Measurements from ENCODE around the gene UNC5CL. TPM values are rescaled to one million over a fixed set of nuclear protein-coding genes. Genes with fewer than 3 reads are reported as not detected.
"Not testable (repeated sequence)": the region's sequence is repeated elsewhere in the genome, so short reads cannot be mapped to it uniquely, and the experiment has no call there.

Gene UNC5CL
- total RNA-seq, 1 experiment from 2014 or later: 0.41 TPM

DNA sequence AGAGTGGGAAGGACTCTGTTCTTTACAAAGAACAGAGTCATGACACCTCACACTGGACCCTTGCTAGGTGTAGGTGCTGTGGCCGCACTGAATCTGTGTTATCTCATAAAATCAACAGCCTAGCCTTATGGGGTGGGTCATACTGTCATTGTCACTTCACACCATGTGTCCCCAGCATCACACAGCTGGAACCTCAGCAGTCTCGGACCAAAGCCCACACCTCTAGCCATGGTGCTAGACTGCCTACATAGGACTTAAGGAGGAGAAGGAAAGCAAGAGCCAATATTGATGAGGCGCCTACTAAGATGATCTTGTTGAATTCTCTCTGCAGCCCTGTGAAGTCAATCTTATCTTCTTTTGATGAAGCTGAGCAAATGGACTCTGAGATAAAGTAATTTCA lies 31.0 kb downstream of the UNC5CL start:
- TF ChIP-seq, protein P1, sequence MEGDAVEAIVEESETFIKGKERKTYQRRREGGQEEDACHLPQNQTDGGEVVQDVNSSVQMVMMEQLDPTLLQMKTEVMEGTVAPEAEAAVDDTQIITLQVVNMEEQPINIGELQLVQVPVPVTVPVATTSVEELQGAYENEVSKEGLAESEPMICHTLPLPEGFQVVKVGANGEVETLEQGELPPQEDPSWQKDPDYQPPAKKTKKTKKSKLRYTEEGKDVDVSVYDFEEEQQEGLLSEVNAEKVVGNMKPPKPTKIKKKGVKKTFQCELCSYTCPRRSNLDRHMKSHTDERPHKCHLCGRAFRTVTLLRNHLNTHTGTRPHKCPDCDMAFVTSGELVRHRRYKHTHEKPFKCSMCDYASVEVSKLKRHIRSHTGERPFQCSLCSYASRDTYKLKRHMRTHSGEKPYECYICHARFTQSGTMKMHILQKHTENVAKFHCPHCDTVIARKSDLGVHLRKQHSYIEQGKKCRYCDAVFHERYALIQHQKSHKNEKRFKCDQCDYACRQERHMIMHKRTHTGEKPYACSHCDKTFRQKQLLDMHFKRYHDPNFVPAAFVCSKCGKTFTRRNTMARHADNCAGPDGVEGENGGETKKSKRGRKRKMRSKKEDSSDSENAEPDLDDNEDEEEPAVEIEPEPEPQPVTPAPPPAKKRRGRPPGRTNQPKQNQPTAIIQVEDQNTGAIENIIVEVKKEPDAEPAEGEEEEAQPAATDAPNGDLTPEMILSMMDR (conservative IDR thresholded peaks at IDR 0.05; ENCODE audit: low read depth, low read length): no peak
- TF ChIP-seq EZH2 (IDR thresholded peaks at IDR 0.05; ENCODE audit: borderline replicate concordance, low read depth, low read length, poor library complexity, severe bottlenecking): no peak
- Histone ChIP-seq H3K27me3 (replicated peaks; ENCODE audit: insufficient read depth, low read depth, low read length, poor library complexity) (peaks cover 6% of the 10 kb centered on the region), H3K4me3 (ENCODE audit: low read depth, low read length, poor library complexity, severe bottlenecking) (no peak overlapping the region), H3K27ac (ENCODE audit: low read depth, low read length, poor library complexity, severe bottlenecking) (no peak overlapping the region), H3K9me3 (ENCODE audit: low read depth, low read length, poor library complexity, severe bottlenecking) (no peaks in the 10 kb centered on the region), H3K4me1 (ENCODE audit: insufficient read depth, low read length, poor library complexity, severe bottlenecking) (no peaks in the 10 kb centered on the region), H3K36me3 (ENCODE audit: insufficient read depth, low read length, poor library complexity, severe bottlenecking) (no peaks in the 10 kb centered on the region)
- no TSS peak for BruUV-seq (replicated peaks)
- ChIA-PET POLR2A (ENCODE audit: low non-redundant PET) (interaction anchor here (1.0 kb wide), 1 partner anchor 9 kb away, joined by 3 read pairs; no protein-coding TSS in a partner anchor), CTCF (no interaction called here)
- DNase-seq (ENCODE audit: low spot score): no peak
- intact Hi-C loops (cut with micrococcal nuclease; ENCODE audit: unreplicated experiment): loop anchor here (5.0 to 10.0 kb wide), 2 partner anchors 59 to 307 kb away; no protein-coding TSS in a partner anchor

DNA sequence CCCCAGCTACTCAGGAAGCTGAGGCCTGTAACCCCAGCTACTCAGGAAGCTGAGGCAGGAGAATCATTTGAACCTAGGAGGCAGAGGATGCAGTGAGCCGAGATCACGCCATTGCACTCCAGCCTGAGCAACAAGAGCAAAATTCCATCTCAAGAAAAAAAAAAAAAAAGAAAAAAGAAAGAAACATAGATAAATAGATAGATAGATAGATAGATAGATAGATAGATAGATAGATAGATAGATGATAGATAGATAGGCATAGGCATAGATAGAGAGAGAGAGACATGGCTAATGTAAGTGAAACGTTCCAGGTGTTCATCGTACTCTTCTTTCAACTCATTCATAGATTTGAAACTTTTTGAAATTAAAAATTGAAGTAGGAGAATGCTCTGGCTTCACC lies 32.0 kb downstream of the UNC5CL start:
- BruUV-seq (replicated peaks); H3K9me3 ChIP-seq (ENCODE audit: low read depth, low read length, poor library complexity, severe bottlenecking); POLR2A ChIA-PET (ENCODE audit: low non-redundant PET); DNase-seq (ENCODE audit: low spot score); H3K4me3 ChIP-seq (ENCODE audit: low read depth, low read length, poor library complexity, severe bottlenecking); H3K27me3 ChIP-seq (replicated peaks; ENCODE audit: insufficient read depth, low read depth, low read length, poor library complexity); CTCF ChIA-PET; H3K4me1 ChIP-seq (ENCODE audit: insufficient read depth, low read length, poor library complexity, severe bottlenecking); H3K36me3 ChIP-seq (ENCODE audit: insufficient read depth, low read length, poor library complexity, severe bottlenecking); H3K27ac ChIP-seq (ENCODE audit: low read depth, low read length, poor library complexity, severe bottlenecking): not testable (repeated sequence)
- intact Hi-C loops (cut with micrococcal nuclease; ENCODE audit: unreplicated experiment): loop anchor here (5.0 to 10.0 kb wide), 2 partner anchors 60 to 308 kb away; no protein-coding TSS in a partner anchor

DNA sequence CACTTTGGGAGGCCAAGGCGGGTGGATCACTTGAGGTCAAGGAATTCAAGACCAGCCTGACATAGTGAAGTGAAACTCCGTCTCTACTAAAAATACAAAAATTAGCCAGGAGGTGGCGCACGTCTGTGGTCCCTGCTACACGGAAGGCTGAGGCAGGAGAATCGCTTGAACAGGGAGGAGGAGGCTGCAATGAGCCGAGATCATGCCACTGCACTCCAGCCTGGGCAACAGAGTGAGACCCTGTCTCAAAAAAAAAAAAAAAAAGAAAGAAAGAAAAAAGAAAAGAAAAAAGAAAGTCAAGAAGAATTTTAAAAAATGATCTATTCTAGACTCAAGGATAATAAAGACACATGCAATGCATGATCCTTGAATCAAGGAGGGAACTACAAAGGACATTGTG lies 32.8 kb downstream of the UNC5CL start:
- peak; percentile 64 for DNase-seq (ENCODE audit: low spot score)
- H3K27me3 ChIP-seq (replicated peaks; ENCODE audit: insufficient read depth, low read depth, low read length, poor library complexity); H3K9me3 ChIP-seq (ENCODE audit: low read depth, low read length, poor library complexity, severe bottlenecking); CTCF ChIA-PET; H3K4me1 ChIP-seq (ENCODE audit: insufficient read depth, low read length, poor library complexity, severe bottlenecking); H3K4me3 ChIP-seq (ENCODE audit: low read depth, low read length, poor library complexity, severe bottlenecking); H3K36me3 ChIP-seq (ENCODE audit: insufficient read depth, low read length, poor library complexity, severe bottlenecking); H3K27ac ChIP-seq (ENCODE audit: low read depth, low read length, poor library complexity, severe bottlenecking); POLR2A ChIA-PET (ENCODE audit: low non-redundant PET); BruUV-seq (replicated peaks): not testable (repeated sequence)
- TF ChIP-seq, protein P1 (conservative IDR thresholded peaks at IDR 0.05; ENCODE audit: low read depth, low read length): peak; percentile 75
- intact Hi-C loops (cut with micrococcal nuclease; ENCODE audit: unreplicated experiment): loop anchor here (5.0 to 10.0 kb wide), 2 partner anchors 61 to 309 kb away; no protein-coding TSS in a partner anchor

GRCh38 chr6:41002168-41002567 lies 36.9 kb downstream of the UNC5CL start:
- intact Hi-C loops (cut with micrococcal nuclease; ENCODE audit: unreplicated experiment): loop anchor here (10.0 kb wide), 1 partner anchor 313 kb away; no protein-coding TSS in a partner anchor
- BruUV-seq (replicated peaks): no TSS peak

More at GRCh38 chr6:41002168-41002567, 36.9 kb downstream of the UNC5CL start:
- Histone ChIP-seq H3K27ac (ENCODE audit: low read depth, low read length, poor library complexity, severe bottlenecking) (no peak overlapping the region), H3K27me3 (replicated peaks; ENCODE audit: insufficient read depth, low read depth, low read length, poor library complexity) (peaks cover 9% of the 10 kb centered on the region), H3K4me1 (ENCODE audit: insufficient read depth, low read length, poor library complexity, severe bottlenecking) (peaks cover 7% of the 10 kb centered on the region), H3K4me3 (ENCODE audit: low read depth, low read length, poor library complexity, severe bottlenecking) (no peak overlapping the region), H3K36me3 (ENCODE audit: insufficient read depth, low read length, poor library complexity, severe bottlenecking) (no peaks in the 10 kb centered on the region), H3K9me3 (ENCODE audit: low read depth, low read length, poor library complexity, severe bottlenecking) (no peaks in the 10 kb centered on the region)
- no peak for TF ChIP-seq EZH2 (IDR thresholded peaks at IDR 0.05; ENCODE audit: borderline replicate concordance, low read depth, low read length, poor library complexity, severe bottlenecking)
- TF ChIP-seq, protein P1 (conservative IDR thresholded peaks at IDR 0.05; ENCODE audit: low read depth, low read length): no peak
- ChIA-PET CTCF (no interaction called here), POLR2A (ENCODE audit: low non-redundant PET) (no interaction called here)
- DNase-seq (ENCODE audit: low spot score): no peak
